TTC549 (cell line): ENCODE data around the gene NAALADL2.
"Not testable (repeated sequence)": the region's sequence is repeated elsewhere in the genome, so short reads cannot be mapped to it uniquely, and the experiment has no call there.

Experiments
- FAIRE-seq: peaks from 2 replicates; lab custom pipeline; 2012; peaks lifted over from hg19 to GRCh38; lab: Jason Lieb, UNC

NAALADL2 gene

DNA sequence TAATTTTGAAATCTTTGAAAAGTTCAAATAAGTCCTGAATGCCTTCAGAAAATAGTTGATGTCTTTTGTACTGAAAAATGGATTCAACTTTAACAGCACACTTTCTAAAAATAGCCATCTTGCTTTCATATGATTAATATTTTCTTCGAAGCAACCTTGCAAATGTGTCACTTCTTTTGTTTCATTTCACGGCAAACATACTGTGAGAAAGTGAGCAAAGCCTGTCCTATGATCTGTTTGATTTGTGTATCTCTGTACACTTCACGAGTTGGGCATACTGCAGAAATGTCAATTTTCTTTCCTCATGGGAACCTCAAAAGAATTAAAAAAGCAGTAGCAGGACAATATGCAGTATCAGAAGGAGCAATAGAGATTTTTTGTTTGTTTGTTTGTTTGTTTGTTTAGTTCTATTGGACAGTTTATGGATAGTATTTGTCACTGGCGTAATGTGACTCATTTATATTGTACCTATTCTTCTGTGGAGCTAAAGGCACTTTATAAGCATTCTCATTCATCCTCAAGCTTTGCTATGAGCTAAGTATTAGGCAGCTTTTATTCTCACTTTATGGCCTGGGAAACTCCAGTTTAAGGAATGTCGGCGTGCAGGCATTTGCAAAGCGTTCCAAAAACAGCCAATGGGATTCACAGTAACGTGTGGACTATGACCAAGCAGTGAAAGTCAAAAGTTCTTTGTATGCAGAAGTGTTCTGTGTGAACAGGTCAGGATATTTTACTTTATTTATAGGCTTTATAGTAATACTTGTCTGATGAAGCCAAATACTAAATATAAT, 572.0 kb downstream of the NAALADL2 start:
- no peak for FAIRE-seq

DNA sequence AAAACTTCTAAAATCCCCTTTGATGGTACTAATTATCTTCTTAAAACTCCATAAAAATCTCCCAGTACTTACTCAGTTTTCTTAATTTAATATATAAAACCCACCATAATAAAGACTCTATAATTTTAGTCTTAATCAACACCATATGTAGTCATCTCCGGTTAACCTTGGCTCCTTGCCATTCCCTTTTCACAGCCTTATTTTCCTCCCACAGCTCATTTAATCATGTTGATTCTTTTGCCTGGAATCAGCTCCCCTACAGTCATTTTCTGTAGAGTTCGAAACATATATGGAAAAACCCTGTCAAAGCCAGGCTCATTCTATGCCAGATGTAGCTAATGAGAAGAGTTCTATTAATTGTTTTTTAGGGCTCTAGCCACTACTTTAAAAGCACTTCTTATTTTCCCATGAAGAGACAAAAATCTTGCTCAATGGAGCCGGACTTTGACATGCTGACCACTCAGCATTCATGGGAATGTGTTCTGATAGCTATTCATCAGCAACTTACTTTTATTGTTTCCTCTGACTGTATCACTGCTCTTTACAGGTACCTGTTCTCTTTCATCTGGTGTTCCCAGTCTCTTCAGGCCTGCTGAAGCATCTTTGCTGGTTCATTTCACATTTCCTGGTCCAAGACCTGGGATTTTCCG, 573.4 kb downstream of the NAALADL2 start:
- FAIRE-seq, result no peak

DNA sequence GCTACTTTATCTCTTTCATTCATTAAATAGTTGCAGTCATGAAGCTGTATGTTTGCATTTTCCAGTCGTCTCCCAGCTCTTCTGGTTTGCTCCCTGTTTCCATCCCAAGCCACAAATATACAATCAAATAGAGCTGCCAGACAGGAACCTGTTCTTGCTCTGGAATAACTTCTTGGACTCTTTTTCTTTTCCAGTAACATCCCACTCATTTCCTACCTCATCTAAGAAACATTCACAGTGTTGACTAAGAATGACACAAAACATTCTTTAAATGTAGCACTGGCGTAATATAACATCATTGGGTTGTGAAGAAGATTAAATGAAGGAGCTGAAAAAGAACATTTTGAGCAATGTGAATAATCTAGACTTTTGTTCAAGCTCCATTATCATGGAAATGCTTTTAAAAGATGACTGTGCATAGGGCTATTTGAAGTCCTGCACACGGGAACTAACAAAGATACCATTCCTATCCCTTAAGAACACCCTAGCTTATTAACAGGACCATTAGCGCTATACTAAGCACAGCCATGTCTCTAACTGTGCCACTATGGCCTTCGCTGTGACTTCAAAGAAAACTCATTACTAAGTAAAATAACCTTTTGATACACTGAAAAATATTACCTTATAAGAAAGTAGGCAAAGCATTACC, 574.0 kb downstream of the NAALADL2 start:
- FAIRE-seq, result no peak

DNA sequence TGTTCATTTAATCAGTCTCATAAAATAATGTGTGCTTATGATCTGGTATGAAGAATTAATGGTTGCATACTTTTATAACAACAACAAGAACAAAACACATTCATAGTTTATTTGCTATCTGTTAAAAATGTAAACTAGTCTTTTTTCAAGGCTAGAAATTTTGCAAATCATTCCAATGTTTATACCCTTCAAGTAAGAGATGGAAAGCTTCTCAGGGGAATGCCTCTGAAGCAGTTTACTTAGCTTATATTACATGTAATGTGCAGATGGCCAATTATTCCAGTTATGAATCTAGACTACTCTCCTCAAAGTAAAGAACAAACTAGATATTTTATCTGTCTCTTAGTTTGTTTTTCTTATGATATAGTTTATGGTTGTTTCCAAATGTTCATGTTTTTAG, 575.4 kb downstream of the NAALADL2 start:
- FAIRE-seq, result no peak

DNA sequence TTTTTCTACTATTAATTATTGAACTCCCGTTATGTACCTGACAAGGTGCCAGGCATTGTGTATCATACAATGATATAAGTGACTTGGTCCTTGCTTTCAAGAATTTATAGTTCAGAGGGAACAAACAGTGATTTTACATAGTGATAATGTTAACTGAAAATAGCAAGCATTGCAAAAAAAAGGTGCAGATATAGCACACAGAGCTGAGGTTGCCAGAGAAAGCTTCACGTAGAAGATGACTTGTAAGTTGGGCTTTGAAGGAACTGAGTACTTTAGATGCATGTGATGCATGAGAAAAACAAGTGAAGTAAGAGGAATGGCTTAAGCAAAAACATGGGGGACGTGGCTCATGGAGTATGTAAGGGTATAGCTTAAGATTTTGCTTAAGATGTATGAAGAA, 584.5 kb downstream of the NAALADL2 start:
- no peak for FAIRE-seq

DNA sequence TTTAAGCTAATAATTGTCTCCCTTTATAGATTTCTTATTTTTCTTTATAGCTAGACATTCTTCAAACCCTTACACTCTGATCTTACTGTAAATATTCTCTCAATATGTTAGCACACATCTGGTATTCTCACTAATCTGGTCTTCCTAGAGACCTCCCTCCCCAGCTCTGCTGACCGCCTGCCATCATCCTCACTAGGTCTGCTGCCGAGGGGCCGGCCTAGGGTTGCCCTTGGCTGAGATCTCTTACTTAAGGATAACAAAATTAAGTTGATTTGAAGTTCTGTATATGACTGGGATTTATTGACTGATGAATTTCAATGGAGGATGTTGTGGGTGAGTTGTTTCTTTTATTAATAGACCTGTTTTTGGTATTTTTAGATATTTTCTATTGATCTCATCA, 586.6 kb downstream of the NAALADL2 start:
- no peak for FAIRE-seq

DNA sequence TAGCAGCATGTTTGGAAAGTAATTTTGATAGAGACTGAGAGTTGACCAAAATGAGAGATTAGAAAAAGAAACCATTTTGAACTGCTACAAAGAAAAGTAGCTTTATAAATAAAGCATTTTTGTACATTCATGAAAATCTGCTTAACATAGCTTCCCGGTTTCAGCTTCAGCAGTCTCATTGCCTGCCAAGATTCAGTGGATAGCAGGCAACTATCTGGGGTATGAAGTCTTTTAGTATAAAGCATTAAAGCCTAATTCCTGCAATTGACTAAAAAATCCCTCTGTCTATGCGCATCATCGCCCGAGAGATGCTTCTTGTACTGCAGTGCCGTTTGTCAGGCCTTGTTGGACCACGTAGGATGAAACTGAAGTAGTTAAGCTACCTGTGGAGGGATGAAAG, 588.4 kb downstream of the NAALADL2 start:
- FAIRE-seq, result no peak

DNA sequence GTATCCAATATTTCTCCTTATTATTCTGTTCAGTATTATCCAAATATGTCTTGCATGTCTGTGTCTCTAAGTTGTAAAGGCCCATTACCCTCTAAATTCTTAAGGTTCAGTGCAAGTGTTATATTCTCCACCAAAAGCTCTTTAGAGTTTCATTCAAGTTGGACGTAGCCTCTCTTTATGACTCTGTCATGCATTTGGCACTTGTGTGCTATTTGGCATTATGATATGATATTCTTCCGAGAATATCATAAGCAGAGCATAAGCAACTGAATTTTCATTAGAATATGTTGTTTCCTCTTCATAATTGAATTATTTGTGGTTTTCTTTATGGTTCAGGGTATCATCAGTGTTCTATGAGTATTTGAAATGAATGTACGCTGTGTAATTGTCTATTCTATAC, 594.2 kb downstream of the NAALADL2 start:
- no peak for FAIRE-seq

DNA sequence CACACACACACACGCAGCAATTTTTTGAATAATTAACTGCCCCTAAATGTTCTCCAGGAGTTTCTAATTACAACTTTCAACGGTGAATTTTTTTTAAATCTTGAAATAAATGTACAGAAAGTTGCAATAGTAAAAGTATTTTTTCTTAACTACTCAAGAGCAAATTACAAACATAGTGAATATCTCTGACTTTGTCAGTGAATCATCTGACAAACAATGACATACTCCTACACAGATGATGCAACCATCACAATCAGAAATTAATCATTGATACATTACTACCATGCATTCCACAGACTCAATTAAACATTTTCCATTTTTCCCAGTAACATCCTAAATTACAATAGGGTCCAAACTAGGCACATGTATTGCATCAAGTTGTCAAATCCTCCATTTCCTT, 597.3 kb downstream of the NAALADL2 start:
- no peak for FAIRE-seq

DNA sequence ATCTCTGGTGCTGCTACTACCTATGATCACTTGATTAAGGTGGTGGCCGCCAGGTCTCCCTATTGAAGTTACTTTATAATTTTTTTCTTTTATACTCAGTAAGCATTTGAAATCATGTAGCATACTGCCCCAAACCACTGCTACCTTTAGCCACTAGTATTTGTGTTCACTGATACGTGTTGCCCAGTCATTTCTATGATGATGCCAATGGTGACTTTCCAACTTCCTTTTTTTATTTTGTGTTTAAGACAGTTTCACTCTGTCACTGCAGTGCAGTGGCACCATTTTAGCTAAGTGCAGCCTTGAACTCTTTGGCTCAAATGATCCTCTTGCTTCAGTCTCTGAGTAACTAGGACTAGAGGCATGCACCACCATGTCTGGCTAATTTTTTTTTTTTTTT, 598.2 kb downstream of the NAALADL2 start:
- no peak for FAIRE-seq

DNA sequence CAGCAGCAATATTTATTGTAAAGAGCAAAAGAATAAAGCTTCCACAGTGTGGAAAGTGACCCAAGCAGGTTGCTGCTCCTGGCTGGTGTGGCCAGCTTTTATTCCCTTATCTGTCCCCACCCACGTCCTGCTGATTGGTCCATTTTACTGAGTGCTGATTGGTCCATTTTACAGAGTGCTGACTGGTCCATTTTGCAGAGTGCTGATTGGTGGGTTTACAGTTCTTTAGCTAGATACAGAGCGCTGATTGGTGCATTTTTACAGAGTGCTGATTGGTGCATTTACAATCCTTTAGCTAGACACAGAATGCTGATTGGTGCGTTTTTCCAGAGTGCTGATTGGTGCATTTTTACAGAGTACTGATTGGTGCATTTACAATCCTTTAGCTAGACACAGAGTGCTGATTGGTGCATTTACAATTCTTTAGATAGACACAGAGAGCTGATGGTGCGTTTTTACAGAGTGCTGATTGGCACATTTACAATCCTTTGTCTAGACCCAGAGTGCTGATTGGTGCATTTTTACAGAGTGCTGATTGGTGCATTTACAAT, 601.8 kb downstream of the NAALADL2 start:
- not testable (repeated sequence) for FAIRE-seq

DNA sequence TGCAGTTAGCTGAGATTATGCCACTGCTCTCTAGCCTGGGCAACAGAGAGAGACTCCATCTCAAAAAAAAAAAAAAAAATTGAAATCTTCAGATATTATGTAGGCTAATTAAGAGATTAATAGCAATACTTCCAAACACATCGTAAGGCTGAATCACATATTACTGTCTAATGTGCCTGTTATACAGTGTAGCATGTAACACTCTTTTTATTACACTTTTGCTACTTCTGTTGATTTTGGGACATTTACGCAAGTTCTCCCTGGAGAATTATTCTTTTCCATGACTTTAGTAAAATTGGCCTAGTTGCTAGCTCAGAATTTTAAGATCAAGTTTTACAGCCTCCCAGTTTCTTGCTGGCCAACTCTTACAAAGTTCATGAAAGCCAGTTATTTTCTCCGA, 605.2 kb downstream of the NAALADL2 start:
- FAIRE-seq, result no peak

DNA sequence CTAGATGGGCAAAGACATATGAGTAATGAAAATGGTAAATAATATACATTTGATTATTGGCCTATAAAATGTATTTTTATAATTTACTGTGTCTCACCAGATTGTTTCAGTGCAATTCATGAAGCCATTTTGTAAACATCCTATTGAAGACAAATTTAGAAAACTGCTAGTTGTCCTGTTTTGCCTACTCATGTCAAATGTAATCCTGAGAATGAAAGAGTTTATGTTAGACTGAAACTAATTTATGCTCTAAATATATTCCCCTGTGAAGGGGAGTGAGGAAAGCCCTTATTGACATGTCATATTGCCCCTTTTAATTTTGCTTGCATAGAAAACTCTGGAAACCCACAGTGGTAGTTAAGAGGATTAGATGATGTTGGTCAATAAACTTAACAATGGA, 610.0 kb downstream of the NAALADL2 start:
- no peak for FAIRE-seq

DNA sequence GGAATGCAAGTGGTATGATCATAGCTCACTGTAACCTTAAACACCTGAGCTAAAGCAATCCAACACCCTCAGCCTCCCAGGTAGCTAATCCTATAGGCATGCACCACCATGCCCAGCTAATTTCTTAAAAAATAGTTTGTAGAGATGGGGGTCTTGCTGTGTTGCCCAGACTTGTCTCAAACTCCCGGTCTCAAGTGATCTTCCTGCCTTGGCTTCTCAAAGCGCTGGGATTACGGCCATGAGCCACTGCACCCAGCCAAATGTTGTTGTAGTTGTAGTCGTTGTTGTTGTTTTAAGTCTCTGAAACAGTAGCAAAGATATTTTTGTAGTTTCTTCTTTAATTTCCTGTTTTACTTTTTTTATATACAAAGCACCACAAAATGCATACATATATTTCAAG, 616.6 kb downstream of the NAALADL2 start:
- no peak for FAIRE-seq

DNA sequence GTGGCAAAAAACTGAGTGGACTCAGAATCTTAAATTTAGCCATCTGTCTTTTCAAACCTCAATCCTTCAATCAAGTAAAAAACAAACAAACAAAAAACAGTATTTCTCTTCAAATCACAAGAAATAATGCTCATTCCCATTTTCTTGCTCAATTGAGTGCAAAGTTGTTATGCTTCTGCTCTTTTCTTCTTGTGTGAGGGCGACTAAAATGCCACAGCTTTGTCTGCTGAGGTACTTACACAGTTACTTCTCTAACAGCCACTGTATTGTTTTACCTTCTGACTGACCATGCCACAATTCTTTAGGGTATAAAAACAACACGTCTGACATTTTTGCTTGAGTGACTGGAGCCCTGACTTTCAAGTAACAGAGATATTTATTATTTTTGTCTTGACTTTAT, 617.4 kb downstream of the NAALADL2 start:
- no peak for FAIRE-seq

DNA sequence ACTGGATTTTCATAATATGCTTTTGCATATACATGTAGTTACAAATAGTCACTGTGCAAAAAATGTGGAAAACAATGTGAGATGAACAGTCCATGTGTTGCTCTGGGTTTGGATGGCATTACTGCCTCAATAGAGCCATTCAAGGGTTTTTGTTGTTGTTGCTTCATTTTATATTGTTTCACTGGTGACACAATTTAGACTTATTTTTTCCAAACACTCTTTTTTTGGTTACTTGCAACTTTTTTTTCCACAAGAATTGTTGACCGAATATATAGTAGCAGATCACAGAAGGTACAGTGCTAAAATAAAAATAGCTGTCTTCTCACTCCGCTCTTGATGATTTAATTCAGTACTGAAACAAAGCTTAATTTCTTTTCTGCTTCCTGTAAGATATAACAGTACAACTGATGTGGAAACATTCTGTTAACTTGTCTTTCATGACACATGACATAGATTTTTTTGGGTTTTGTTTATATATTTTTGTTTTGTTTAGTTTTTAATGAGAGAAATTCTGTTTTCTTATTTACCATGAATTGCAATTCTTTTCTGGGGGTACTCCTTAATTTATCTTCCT, 618.6 kb downstream of the NAALADL2 start:
- FAIRE-seq, result no peak

DNA sequence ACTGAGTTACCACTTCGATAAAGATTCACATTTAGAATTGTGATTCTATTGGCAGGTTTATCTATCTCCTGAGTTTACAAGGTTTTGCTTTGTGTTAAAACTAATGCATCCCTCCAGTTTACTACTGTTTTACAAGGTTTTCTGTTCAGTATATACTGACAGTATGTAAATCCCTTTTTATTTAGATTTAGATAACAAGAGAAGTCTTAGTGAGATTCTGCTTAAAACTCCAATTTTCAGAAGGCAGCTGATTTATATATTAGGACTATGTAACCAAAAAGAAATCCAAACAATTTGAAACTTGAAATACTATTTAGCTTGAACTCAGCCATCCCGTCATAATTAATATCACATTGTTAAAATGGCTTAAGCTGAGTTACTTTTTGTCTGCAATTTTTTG, 619.2 kb downstream of the NAALADL2 start:
- no peak for FAIRE-seq

DNA sequence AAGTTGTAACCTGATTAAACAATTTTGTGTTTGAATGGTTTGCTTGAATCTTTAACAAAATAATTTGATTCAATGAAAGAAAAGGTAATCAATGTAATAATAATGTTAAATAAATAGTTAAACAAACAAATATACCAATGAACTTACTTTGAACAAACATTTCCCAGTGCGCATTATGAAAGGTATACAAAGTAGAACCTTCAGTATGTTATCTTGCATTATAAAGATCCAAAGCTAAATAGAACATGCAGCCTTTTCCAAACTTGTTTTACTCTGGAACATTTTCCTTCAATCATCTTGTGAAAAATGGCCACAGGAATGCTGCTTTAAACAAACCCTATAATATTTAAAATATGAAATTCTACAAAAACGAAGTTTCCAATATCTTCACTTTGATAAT, 620.0 kb downstream of the NAALADL2 start:
- FAIRE-seq, result no peak

DNA sequence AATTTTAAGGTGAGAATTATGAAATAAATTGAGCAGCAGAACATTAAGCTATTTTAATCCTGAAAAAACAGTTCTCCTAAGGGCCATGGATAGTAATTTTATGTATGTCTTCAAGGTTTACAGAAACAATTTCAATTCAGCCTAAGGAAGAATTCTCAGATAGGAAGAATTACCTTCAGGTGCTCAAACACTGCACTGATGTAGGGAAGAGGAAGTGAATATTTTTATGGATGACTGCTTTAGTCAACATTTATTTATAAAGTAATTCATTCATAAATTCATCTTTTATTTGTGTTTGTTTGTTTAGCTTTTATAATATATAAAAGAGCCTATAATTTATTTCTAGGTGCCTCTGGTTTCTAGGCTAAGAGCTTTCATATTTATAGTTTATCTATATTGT, 620.7 kb downstream of the NAALADL2 start:
- FAIRE-seq, result no peak

DNA sequence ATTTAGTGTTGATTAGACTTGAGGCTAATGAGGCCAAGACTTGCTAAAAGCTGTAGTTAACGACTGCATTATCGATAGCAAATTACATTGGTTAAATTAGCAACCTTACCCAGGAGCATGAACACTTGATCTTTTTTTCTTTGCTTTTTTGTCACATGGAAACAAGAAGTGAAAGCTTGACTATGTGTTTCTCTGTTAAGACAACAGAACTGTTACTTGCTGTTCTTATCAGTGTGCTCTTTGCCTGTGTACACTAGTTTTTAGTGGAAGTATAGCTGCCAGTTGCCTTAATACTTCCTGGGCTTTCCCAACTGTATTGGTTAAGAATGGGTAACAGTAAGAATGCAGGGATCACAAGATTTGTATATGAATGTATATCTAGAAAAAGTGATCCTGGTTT, 625.5 kb downstream of the NAALADL2 start:
- no peak for FAIRE-seq

DNA sequence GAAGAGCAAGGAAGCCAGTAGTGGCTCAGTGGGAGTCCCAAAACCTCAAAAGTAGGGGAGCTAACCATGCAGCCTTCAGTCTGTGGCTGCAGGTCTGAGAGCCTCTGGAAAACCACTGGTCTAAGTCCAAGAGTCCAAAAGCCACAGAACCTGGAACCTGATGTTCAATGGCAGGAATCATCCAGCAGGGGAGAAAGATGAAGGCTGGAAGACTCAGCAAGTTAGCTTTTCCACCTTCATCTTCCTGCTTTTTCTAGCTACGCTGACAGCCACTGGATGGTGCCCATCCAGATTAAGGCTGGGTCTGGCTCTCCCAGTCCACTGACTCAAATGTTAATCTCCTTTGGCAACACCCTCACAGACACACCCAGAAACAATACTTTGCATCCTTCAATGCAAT, 626.3 kb downstream of the NAALADL2 start:
- no peak for FAIRE-seq

DNA sequence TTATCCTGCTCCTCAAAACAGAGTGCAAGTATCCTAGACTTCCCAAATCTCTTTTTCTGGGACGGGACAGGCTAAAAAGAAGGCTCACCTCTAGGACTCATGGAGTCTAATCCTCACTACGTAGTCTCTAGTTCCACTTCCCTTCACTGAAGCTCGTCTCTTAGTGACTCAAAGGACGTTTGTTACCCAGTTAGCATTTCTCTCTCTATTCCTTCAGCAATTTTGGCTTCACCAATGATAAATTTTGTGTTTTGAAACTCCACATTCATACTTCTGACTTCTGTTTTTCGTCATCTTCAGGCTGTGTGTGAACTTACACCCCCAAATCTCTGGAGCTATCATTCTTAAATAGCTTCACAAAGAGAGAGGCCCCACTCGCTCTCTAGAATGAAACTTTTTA, 627.1 kb downstream of the NAALADL2 start:
- FAIRE-seq, result no peak

DNA sequence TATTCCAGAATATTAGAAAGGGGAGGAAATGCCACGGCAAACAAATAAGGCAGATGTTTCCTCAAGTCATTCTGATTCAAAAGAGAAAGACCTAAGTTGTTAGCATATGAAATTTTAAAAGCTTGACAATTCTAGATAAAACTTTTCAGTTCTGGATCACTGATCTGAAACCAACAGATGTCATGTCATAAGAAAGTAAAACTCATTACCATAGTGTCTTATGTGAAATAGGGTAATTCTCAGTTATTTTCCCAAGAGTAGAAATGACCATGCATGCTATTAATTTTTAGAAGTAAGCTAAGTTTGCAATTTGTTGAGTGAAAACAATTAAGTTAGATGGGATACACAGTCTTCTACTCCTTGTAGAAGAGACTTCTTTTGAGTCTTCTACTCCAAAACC, 630.3 kb downstream of the NAALADL2 start:
- FAIRE-seq, result no peak
